H1 (cell line): ENCODE results near the gene HDAC8. TPM values are rescaled to one million over a fixed set of nuclear protein-coding genes. Genes with fewer than 3 reads are reported as not detected.

Experiments used
- CTCF ChIA-PET: fragments of 300-600 bp; sonication (Branson Sonifier 250); formaldehyde crosslinking; loops from one replicate; lab custom pipeline; 2021; ENCODE audit not compliant: partially characterized antibody; lab: Charles Lee
- POLR2A ChIA-PET: fragments of 300-600 bp; sonication (Branson Sonifier 250); formaldehyde crosslinking; loops from one replicate; lab custom pipeline; 2021; ENCODE audit warnings: inconsistent platforms; ENCODE audit not compliant: partially characterized antibody; lab: Charles Lee
- DNase-seq, 2 experiments: peaks; one replicate each; pipeline versions ENCODE4 v3.0.0 to v3.0.0-alpha.2; 2010 to 2022; ENCODE audit warnings: low spot score in 2 of 2, low read depth in 1 of 2, mixed read lengths in 1 of 2
- FAIRE-seq: peaks from 2 replicates; lab custom pipeline; 2011; peaks lifted over from hg19 to GRCh38; lab: Jason Lieb, UNC
- H2AFZ ChIP-seq: 2 replicates; pipeline ENCODE4 v1.8.1; 2012; ENCODE audit warnings: low read length, inconsistent platforms
- H2AK5ac ChIP-seq: 2 replicates; pipeline ENCODE4 v1.6.1; 2013; ENCODE audit warnings: low read depth, low read length
- H2BK120ac ChIP-seq: replicated peaks from 2 replicates; pipeline ENCODE3; 2013; ENCODE audit warnings: low read depth, low read length, inconsistent platforms
- H2BK12ac ChIP-seq: 2 replicates; pipeline ENCODE4 v1.6.1; 2013; ENCODE audit warnings: low read depth, low read length
- H2BK15ac ChIP-seq: 2 replicates; pipeline ENCODE4 v1.6.1; 2013; ENCODE audit warnings: low read length
- H2BK20ac ChIP-seq: 2 replicates; pipeline ENCODE4 v1.6.1; 2013; ENCODE audit warnings: low read length
- H2BK5ac ChIP-seq: 2 replicates; pipeline ENCODE4 v1.6.1; 2013; ENCODE audit warnings: low read depth, low read length
- H3K14ac ChIP-seq: 2 replicates; pipeline ENCODE4 v1.6.1; 2013; ENCODE audit warnings: inconsistent platforms; ENCODE audit not compliant: insufficient read length
- H3K18ac ChIP-seq: 2 replicates; pipeline ENCODE4 v1.6.1; 2013; ENCODE audit warnings: low read length; ENCODE audit errors: extremely low read depth
- H3K23ac ChIP-seq: 2 replicates; pipeline ENCODE4 v1.6.1; 2013; ENCODE audit warnings: inconsistent platforms; ENCODE audit not compliant: insufficient read length
- H3K23me2 ChIP-seq: 2 replicates; pipeline ENCODE4 v1.6.1; 2013; ENCODE audit warnings: low read depth, low read length
- H3K27ac ChIP-seq: 2 replicates; pipeline ENCODE4 v1.6.1; 2011; ENCODE audit warnings: low read depth, low read length, inconsistent platforms
- H3K27me3 ChIP-seq, 4 experiments: replicated peaks in 1 of 4; 1 replicate in 1 of 4; 2 replicates in 3 of 4; pipeline versions ENCODE4 v1.6.1 to v1.8.1; 2011 to 2013; ENCODE audit warnings: low read length in 3 of 4, mild to moderate bottlenecking in 3 of 4, inconsistent platforms in 2 of 4, mixed read lengths in 2 of 4, moderate library complexity in 1 of 4; ENCODE audit not compliant: control insufficient read depth in 3 of 4, insufficient read depth in 3 of 4; ENCODE audit errors: extremely low read depth in 1 of 4
- H3K36me3 ChIP-seq, 4 experiments: 2 replicates each; pipeline versions ENCODE4 v1.6.1 to v1.8.1; 2011 to 2013; ENCODE audit warnings: mild to moderate bottlenecking in 4 of 4, low read length in 3 of 4, moderate library complexity in 2 of 4, control low read depth in 1 of 4, inconsistent platforms in 1 of 4; ENCODE audit not compliant: insufficient read depth in 4 of 4, control insufficient read depth in 2 of 4
- H3K4ac ChIP-seq: replicated peaks from 2 replicates; pipeline ENCODE3; 2013; ENCODE audit warnings: low read length, low read depth, mixed read lengths, inconsistent platforms; ENCODE audit not compliant: insufficient read length
- H3K4me1 ChIP-seq, 4 experiments: replicated peaks in 1 of 4; 1 replicate in 1 of 4; 2 replicates in 3 of 4; pipeline versions ENCODE4 v1.6.1 to v1.8.1; 2011 to 2013; ENCODE audit warnings: low read length in 3 of 4, inconsistent platforms in 2 of 4, mixed read lengths in 1 of 4; ENCODE audit not compliant: insufficient read depth in 4 of 4, control insufficient read depth in 3 of 4
- H3K4me2 ChIP-seq, 2 experiments: 2 replicates each; pipeline versions ENCODE4 v1.6.1 to v1.8.1; 2011 to 2013; ENCODE audit warnings: low read depth in 2 of 2, low read length in 2 of 2, control low read depth in 1 of 2, inconsistent platforms in 1 of 2, mild to moderate bottlenecking in 1 of 2; ENCODE audit not compliant: insufficient read depth in 1 of 2
- H3K4me3 ChIP-seq, 4 experiments: fragments of 200-600, 300-600 bp in 1 of 4; sonication (generic), shearing (Covaris generic), sonication (Bioruptor Twin) in 1 of 4; 2 replicates each; pipeline versions ENCODE4 v1.5.1 to v1.8.1; 2011 to 2016; ENCODE audit warnings: low read length in 4 of 4, low read depth in 3 of 4, control low read depth in 2 of 4, inconsistent platforms in 2 of 4, mild to moderate bottlenecking in 2 of 4, mixed read lengths in 1 of 4, moderate library complexity in 1 of 4; ENCODE audit not compliant: insufficient read depth in 2 of 4; ENCODE audit errors: extremely low read depth in 1 of 4
- H3K56ac ChIP-seq: replicated peaks from 2 replicates; pipeline ENCODE3; 2013; ENCODE audit warnings: low read depth, mild to moderate bottlenecking, mixed read lengths, low read length, inconsistent platforms; ENCODE audit not compliant: insufficient read length
- H3K79me1 ChIP-seq: 2 replicates; pipeline ENCODE4 v1.6.1; 2013; ENCODE audit warnings: low read depth, low read length, control low read depth
- H3K79me2 ChIP-seq, 2 experiments: 2 replicates each; pipeline versions ENCODE4 v1.6.1 to v1.8.1; 2012 to 2013; ENCODE audit warnings: low read length in 2 of 2, mild to moderate bottlenecking in 2 of 2, inconsistent platforms in 1 of 2; ENCODE audit not compliant: insufficient read depth in 2 of 2, control insufficient read depth in 1 of 2
- H3K9ac ChIP-seq, 4 experiments: replicated peaks in 1 of 4; 1 replicate in 1 of 4; 2 replicates in 3 of 4; pipeline versions ENCODE4 v1.6.1 to v1.8.1; 2011 to 2013; ENCODE audit warnings: low read depth in 3 of 4, low read length in 3 of 4, control low read depth in 2 of 4, mild to moderate bottlenecking in 2 of 4, moderate library complexity in 2 of 4, inconsistent platforms in 1 of 4; ENCODE audit errors: extremely low read depth in 1 of 4
- H3K9me3 ChIP-seq, 2 experiments: 2 replicates each; pipeline versions ENCODE4 v1.6.1 to v1.8.1; 2012 to 2013; ENCODE audit warnings: mild to moderate bottlenecking in 2 of 2, moderate library complexity in 2 of 2, control low read depth in 1 of 2, inconsistent platforms in 1 of 2, low read depth in 1 of 2, low read length in 1 of 2, mixed read lengths in 1 of 2; ENCODE audit not compliant: insufficient read depth in 2 of 2
- H4K20me1 ChIP-seq, 2 experiments: replicated peaks in 1 of 2; 2 replicates each; pipeline versions ENCODE3 to v1.8.1; 2011 to 2013; ENCODE audit warnings: inconsistent platforms in 2 of 2, low read length in 2 of 2, mild to moderate bottlenecking in 1 of 2; ENCODE audit not compliant: insufficient read depth in 2 of 2, control insufficient read depth in 1 of 2
- H4K5ac ChIP-seq: 2 replicates; pipeline ENCODE4 v1.6.1; 2013; ENCODE audit warnings: low read length, low read depth, mixed read lengths, inconsistent platforms; ENCODE audit not compliant: insufficient read length
- H4K8ac ChIP-seq: 2 replicates; pipeline ENCODE4 v1.8.0; 2013; ENCODE audit warnings: mild to moderate bottlenecking, moderate library complexity, low read length, inconsistent platforms; ENCODE audit not compliant: insufficient read depth; ENCODE audit errors: extremely low read depth
- H4K91ac ChIP-seq: replicated peaks from 2 replicates; pipeline ENCODE3; 2013; ENCODE audit warnings: low read length, mixed read lengths, inconsistent platforms; ENCODE audit not compliant: insufficient read length
- BRCA1 ChIP-seq: IDR thresholded peaks from 2 replicates; pipeline ENCODE4 v1.6.1; 2012; ENCODE audit warnings: low read depth, low read length, improper control_type of control experiment
- JUND ChIP-seq: IDR thresholded peaks from 2 replicates; pipeline ENCODE4 v1.6.1; 2011; ENCODE audit warnings: mild to moderate bottlenecking, improper control_type of control experiment, low read length
- MAFK ChIP-seq: IDR thresholded peaks from 2 replicates; pipeline ENCODE4 v1.6.1; 2012; ENCODE audit warnings: low read depth, mild to moderate bottlenecking, improper control_type of control experiment, low read length
- YY1 ChIP-seq: IDR thresholded peaks from 2 replicates; pipeline ENCODE4 v1.6.1; 2011; ENCODE audit warnings: low read depth, mild to moderate bottlenecking, low read length
- WGBS, 2 experiments: shearing (Covaris generic) in 1 of 2; methylation state at CpG; one replicate each; pipeline versions ENCODE4 v1.1.6 to v1.1.7; 2013 to 2015; ENCODE audit warnings: low lambda C conversion rate in 2 of 2, mixed read lengths in 2 of 2, inconsistent platforms in 1 of 2, low coverage in 1 of 2, missing lambda C conversion rate in 1 of 2; ENCODE audit not compliant: insufficient replicate concordance in 2 of 2, insufficient coverage in 1 of 2, insufficient read length in 1 of 2; ENCODE audit errors: extremely low coverage in 1 of 2, missing lambda C conversion rate in 1 of 2; 5-methylcytosine and 5-hydroxymethylcytosine counted together
- polyA plus RNA-seq, 7 experiments: library from polyadenylated mRNA; depleted of rRNA in 3 of 7; stranded (reverse) in 5 of 7; unstranded in 2 of 7; fragments of >200 nt in 5 of 7; fragments of 200-250 nt in 2 of 7; gene quantifications; 1 replicate in 5 of 7; 2 replicates in 1 of 7; 4 replicates in 1 of 7; pipeline versions ENCODE4 v1.2.1 to v1.2.3, GENCODE V29; 2011 to 2013; ENCODE audit warnings: missing spikeins in 2 of 7, mixed read lengths in 2 of 7
- total RNA-seq: library from RNA; stranded (reverse); fragmentation: NEBNext Ultra II Directional; extraction: Animal tissue kit (Norgen Biotek cat#: 25700); gene quantifications from 2 replicates; pipeline ENCODE4 v1.2.1, GENCODE V29; 2021

HDAC8 gene
- total and polyA plus RNA-seq, 2 of the 8 experiments (the other 6 are each of a cell fraction or from before 2014, with no cell fraction given), result 9.7 to 20.3 TPM

GRCh38 chrX:72536542-72536941, 36.1 kb downstream of the HDAC8 start:
- H3K27me3 ChIP-seq, result no peaks in the 10 kb centered on the region
- no peak overlapping the region for H2AK5ac ChIP-seq
- no peak overlapping the region for H4K91ac ChIP-seq
- no peak overlapping the region for H3K4me3 ChIP-seq
- no peak overlapping the region for H4K8ac ChIP-seq
- no peak overlapping the region for H2AFZ ChIP-seq
- H2BK120ac ChIP-seq, result no peak overlapping the region
- H3K79me2 ChIP-seq, result no peaks in the 10 kb centered on the region
- H3K14ac ChIP-seq, result no peak overlapping the region
- no peak for TF ChIP-seq JUND
- TF ChIP-seq YY1, result no peak
- TF ChIP-seq BRCA1, result no peak
- no peak for TF ChIP-seq MAFK
- H3K27ac ChIP-seq, result no peak overlapping the region
- no peak overlapping the region for H2BK20ac ChIP-seq
- DNase-seq, result no peak
- no peaks in the 10 kb centered on the region for H3K4me1 ChIP-seq
- H3K9me3 ChIP-seq, result no peaks in the 10 kb centered on the region
- H3K36me3 ChIP-seq, result no peaks in the 10 kb centered on the region
- H2BK5ac ChIP-seq, result no peak overlapping the region
- no peak overlapping the region for H3K18ac ChIP-seq
- no peaks in the 10 kb centered on the region for H3K23me2 ChIP-seq
- no peak overlapping the region for H3K4ac ChIP-seq
- WGBS, 2 experiments, result 85% methylated on average over 1 of the region's 1 CpG; no CpG with 5 or more reads in 1 of the 2 experiments
- H4K5ac ChIP-seq, result no peak overlapping the region
- no peak overlapping the region for H3K4me2 ChIP-seq
- POLR2A ChIA-PET, result interaction anchor here (1.1 kb wide), 1 partner anchor 9 kb away, joined by 3 read pairs; no protein-coding TSS in a partner anchor
- H3K56ac ChIP-seq, result no peak overlapping the region
- CTCF ChIA-PET, result interaction anchor here (4.9 kb wide), 1 partner anchor 237 kb away, joined by 46 read pairs; no protein-coding TSS in a partner anchor
- FAIRE-seq, result no peak
- H4K20me1 ChIP-seq, result no peaks in the 10 kb centered on the region
- H2BK12ac ChIP-seq, result no peak overlapping the region
- no peak overlapping the region for H3K9ac ChIP-seq
- H3K79me1 ChIP-seq, result no peaks in the 10 kb centered on the region
- H2BK15ac ChIP-seq, result no peak overlapping the region
- no peak overlapping the region for H3K23ac ChIP-seq
